Loucy (cell line): ENCODE data around the gene SLC6A2.

Experiments
- CTCF ChIP-seq: fragments of 200-600 bp; sonication (generic); conservative IDR thresholded peaks from 2 replicates; pipeline ENCODE4 v1.5.1; 2014; ENCODE audit warnings: mild to moderate bottlenecking, antibody characterized with exemption, low read length
- EZH2phosphoT487 ChIP-seq: fragments of 200-600 bp; IDR thresholded peaks from 2 replicates; pipeline ENCODE4 v1.6.1; 2018; ENCODE audit warnings: antibody characterized with exemption, mild to moderate bottlenecking, moderate library complexity, borderline replicate concordance

GRCh38 chr16:55641430-55642056 is 14.2 kb upstream of the SLC6A2 start:
- no peak for TF ChIP-seq CTCF
- TF ChIP-seq EZH2phosphoT487: no peak
